Heart right ventricle (tissue), 16 donors: ENCODE measurements around the gene LORICRIN. TPM values are rescaled to one million over a fixed set of nuclear protein-coding genes. Genes with fewer than 3 reads are reported as not detected.

Experiments
- ATAC-seq, 8 donors: fragments of 200-7000 bp; cut with Tn5 transposase; one replicate each; pipeline ENCODE4 v1.9.1; 2020; ENCODE audit warnings: mild to moderate bottlenecking in 8 of 8, moderate library complexity in 8 of 8, moderate number of reproducible peaks in 1 of 8
- DNase-seq, 2 donors: peaks; one replicate each; pipeline ENCODE4 v3.0.0-alpha.2; 2020
- H3K27ac ChIP-seq, 10 donors: fragments of 200-600 bp; sonication (generic) in 2 of 10; one replicate each; pipeline versions ENCODE4 v1.5.0 to v1.8.0; 2020 to 2022; ENCODE audit warnings: mild to moderate bottlenecking in 3 of 10
- H3K27me3 ChIP-seq, 7 donors: fragments of 200-600 bp; one replicate each; pipeline ENCODE4 v1.8.0; 2021 to 2022; ENCODE audit warnings: mild to moderate bottlenecking in 2 of 7
- H3K36me3 ChIP-seq, 9 donors: fragments of 200-600 bp; sonication (generic) in 1 of 9; one replicate each; pipeline versions ENCODE4 v1.5.0 to v1.8.0; 2020 to 2022; ENCODE audit warnings: mild to moderate bottlenecking in 2 of 9
- H3K4me1 ChIP-seq, 9 donors: fragments of 200-600 bp; sonication (generic) in 1 of 9; one replicate each; pipeline versions ENCODE4 v1.5.0 to v1.8.0; 2020 to 2022; ENCODE audit warnings: mild to moderate bottlenecking in 4 of 9
- H3K4me3 ChIP-seq, 10 donors: fragments of 200-600 bp; sonication (generic) in 2 of 10; one replicate each; pipeline versions ENCODE4 v1.5.0 to v1.8.0; 2020 to 2022; ENCODE audit warnings: mild to moderate bottlenecking in 7 of 10, moderate library complexity in 2 of 10
- H3K9me3 ChIP-seq, 11 donors: fragments of 200-600 bp in 10 of 11; sonication (generic) in 2 of 11; one replicate each; pipeline versions ENCODE4 v1.5.0 to v1.8.0; 2013 to 2022; ENCODE audit warnings: mild to moderate bottlenecking in 2 of 11, control low read depth in 1 of 11, moderate library complexity in 1 of 11
- CTCF ChIP-seq, 9 donors: fragments of 200-600 bp; sonication (generic) in 2 of 9; IDR thresholded peaks; one replicate each; pipeline versions ENCODE4 v1.5.0 to v1.8.0; 2021 to 2022; ENCODE audit warnings: antibody characterized with exemption in 9 of 9, mild to moderate bottlenecking in 5 of 9, moderate library complexity in 1 of 9
- WGBS, 2 donors: extraction: QIAGEN DNeasy Blood & Tissue Kit; methylation state at CpG; one replicate each; pipeline ENCODE4 v1.1.7; 2013; ENCODE audit warnings: inconsistent platforms in 1 of 2; 5-methylcytosine and 5-hydroxymethylcytosine counted together
- intact Hi-C, 10 donors: fragments of 100-400 bp; cut with DNase I; formaldehyde crosslinking; loops; one replicate each; pipeline versions ENCODE4 v1.11.1 to v1.14.2; 2022
- polyA plus RNA-seq, 2 donors: library from polyadenylated mRNA; stranded (reverse); fragments of 200-250 nt; gene quantifications; one replicate each; pipeline ENCODE4 v1.2.3, GENCODE V29; 2013
- total RNA-seq, 10 donors: library from RNA; stranded (reverse); fragmentation: NEBNext Ultra II Directional in 3 of 10; extraction: Animal tissue kit (Norgen Biotek cat#: 25700) in 3 of 10; gene quantifications; one replicate each; pipeline versions ENCODE4 v1.2.1 to v1.2.4, GENCODE V29; 2021 to 2023
- donor health status: Arrhythmogenic right ventricular cardiomyopathy.
- donor health status: ischemic (EF 13 %, LVEDD 7.1; RV severe dilation, severe dysfunction).
- donor health status: healthy with polysubstance abuse.
- donor health status: DM: no; HTN: yes; CAD: no.
- donor health status: DM: no; HTN: no; CAD: no.
- donor health status: ischemic (EF 25% LVEDD 6.9; RV normal size, moderate dysfunction).
- donor health status: ischemic (EF 25% LVEDD 5.7; RV mildly dilated, moderate dysfunction).
- donor health status: healthy.
- donor health status: DM: yes; HTN: yes; CAD: no.
- donor health status: Ischemic cardiomyopathy.
- donor health status: ischemic (EF 35%, LVEDD 5.7; RV mildly dilated, moderate dysfunction).
- donor health status: nonischemic (EF 11% LVEDD 7.7; RV severe dilation, severe dysfunction).
- donor health status: DM: yes; HTN: yes; CAD: no.
- donor health status: PGD.
- donor health status: ischemic (EF 29% LVEDD 5.4; RV normal size, mild dysfunction).
- donor health status: nonischemic (EF 23%, LVEDD 6.1; RV moderate dilation, normal function).

The LORICRIN gene
- total and polyA plus RNA-seq, 12 donors = not detected

DNA sequence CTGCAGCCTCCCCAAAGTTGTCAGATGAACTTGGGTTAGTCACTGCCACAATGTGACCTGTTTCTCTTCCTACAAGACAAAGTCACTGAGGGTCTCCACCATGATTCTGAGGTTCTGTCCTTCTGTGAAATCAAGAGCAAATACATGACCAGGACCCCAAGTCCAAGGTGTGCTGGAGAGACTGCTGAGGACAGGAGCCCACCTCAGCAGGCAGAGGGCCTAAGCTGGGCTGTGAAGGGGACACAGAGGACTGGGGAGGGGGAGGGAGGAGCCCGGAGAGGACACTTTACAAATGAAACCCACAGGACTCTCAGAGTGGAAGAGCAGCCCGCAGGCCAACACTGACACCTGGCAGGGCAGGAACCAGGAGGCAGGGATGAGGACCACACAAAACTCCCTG is 50.0 kb downstream of the LORICRIN start:
- Histone ChIP-seq H3K27ac (no peak overlapping the region), H3K27me3 (peaks cover 0 to 19% (median 12%) of the 10 kb centered on the region in 7 donors), H3K9me3 (no peaks in the 10 kb centered on the region), H3K4me1 (no peaks in the 10 kb centered on the region), H3K36me3 (no peaks in the 10 kb centered on the region), H3K4me3 (no peak overlapping the region)
- no peak for TF ChIP-seq CTCF (IDR thresholded peaks at IDR 0.05)
- DNase-seq = no peak
- WGBS, 2 donors = 61 to 69% methylated on average over 2 of the region's 2 CpGs
- ATAC-seq = no peak
- intact Hi-C loops = no loop called here

DNA sequence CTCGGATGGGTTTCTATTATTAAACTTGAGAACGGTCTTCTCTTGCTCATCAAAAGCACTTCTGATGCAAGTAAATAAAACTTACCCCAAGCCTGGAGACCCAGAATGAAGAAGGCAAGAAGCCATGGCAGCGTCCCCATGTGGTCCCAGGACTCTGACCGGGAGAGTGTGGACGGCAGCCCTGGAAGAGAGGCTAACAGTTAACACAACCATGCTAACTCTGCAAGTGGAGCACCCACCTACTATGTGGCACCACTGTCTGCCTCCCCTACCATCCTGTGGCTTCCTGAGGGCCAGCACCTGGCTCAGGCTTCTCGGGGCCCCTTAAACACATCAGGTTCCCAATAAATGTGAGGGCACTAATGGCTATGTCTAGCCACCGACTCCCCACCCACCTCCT is 51.0 kb downstream of the LORICRIN start:
- Histone ChIP-seq H3K9me3 (peaks cover 0 to 6% (median 0%) of the 10 kb centered on the region in 11 donors), H3K4me1 (no peaks in the 10 kb centered on the region), H3K27me3 (peaks cover 0 to 19% (median 12%) of the 10 kb centered on the region in 7 donors), H3K36me3 (no peaks in the 10 kb centered on the region), H3K4me3 (no peak overlapping the region), H3K27ac (no peak overlapping the region)
- DNase-seq (no peak), ATAC-seq (no peak)
- intact Hi-C loops = no loop called here
- no peak for TF ChIP-seq CTCF (IDR thresholded peaks at IDR 0.05)
- WGBS, 2 donors = 64 to 71% methylated on average over 7 of the region's 7 CpGs

Other genes starting within 250 kb of the LORICRIN start
- not detected for gene SPRR1B, start 228.5 kb upstream of the LORICRIN start, total RNA-seq
- under 1 TPM in 1 of 2 donors, not detected in 1; 0.30 TPM for gene SPRR1B, start 228.5 kb upstream of the LORICRIN start, polyA plus RNA-seq
- not detected for gene SPRR2D, start 218.6 kb upstream of the LORICRIN start, total RNA-seq
- under 1 TPM in 1 of 2 donors, not detected in 1; 0.14 TPM for gene SPRR2D, start 218.6 kb upstream of the LORICRIN start, polyA plus RNA-seq
- not detected for gene SPRR2A, start 202.2 kb upstream of the LORICRIN start, total RNA-seq
- under 1 TPM in 1 of 2 donors, not detected in 1; 0.35 TPM for gene SPRR2A, start 202.2 kb upstream of the LORICRIN start, polyA plus RNA-seq
- gene SPRR2B, start 188.1 kb upstream of the LORICRIN start, total RNA-seq = not detected
- gene SPRR2B, start 188.1 kb upstream of the LORICRIN start, polyA plus RNA-seq = not detected
- not detected for gene SPRR2E, start 165.2 kb upstream of the LORICRIN start, total RNA-seq
- under 1 TPM in 1 of 2 donors, not detected in 1; 0.22 TPM for gene SPRR2E, start 165.2 kb upstream of the LORICRIN start, polyA plus RNA-seq
- gene SPRR2F, start 146.2 kb upstream of the LORICRIN start, total RNA-seq = not detected
- gene SPRR2F, start 146.2 kb upstream of the LORICRIN start, polyA plus RNA-seq = not detected
- gene SPRR2G, start 108.8 kb upstream of the LORICRIN start, total RNA-seq = not detected
- gene SPRR2G, start 108.8 kb upstream of the LORICRIN start, polyA plus RNA-seq = not detected
- gene LELP1, start 56.3 kb upstream of the LORICRIN start, total RNA-seq = not detected
- not detected for gene LELP1, start 56.3 kb upstream of the LORICRIN start, polyA plus RNA-seq
- gene PRR9, start 42.1 kb upstream of the LORICRIN start, total RNA-seq = not detected
- not detected for gene PRR9, start 42.1 kb upstream of the LORICRIN start, polyA plus RNA-seq
- gene PGLYRP3, start 53.3 kb downstream of the LORICRIN start, total RNA-seq = not detected
- gene PGLYRP3, start 53.3 kb downstream of the LORICRIN start, polyA plus RNA-seq = not detected
- not detected for gene PGLYRP4, start 89.2 kb downstream of the LORICRIN start, total RNA-seq
- gene PGLYRP4, start 89.2 kb downstream of the LORICRIN start, polyA plus RNA-seq = not detected
- 100 to 1,000 TPM in 3 of 10 donors, 10 to 100 TPM in 6, 1 to 10 TPM in 1; 9.9 to 182 (median 36.0) TPM for gene S100A9, start 98.2 kb downstream of the LORICRIN start, total RNA-seq
- gene S100A9, start 98.2 kb downstream of the LORICRIN start, polyA plus RNA-seq = 100 to 1,000 TPM; 111 to 177 TPM
- gene S100A12, start 115.9 kb downstream of the LORICRIN start, total RNA-seq = 10 to 100 TPM in 1 of 10 donors, 1 to 10 TPM in 6, under 1 TPM in 2, not detected in 1; 0.49 to 12.9 (median 1.9) TPM
- 1 to 10 TPM; 4.6 to 6.2 TPM for gene S100A12, start 115.9 kb downstream of the LORICRIN start, polyA plus RNA-seq
- 100 to 1,000 TPM in 1 of 10 donors, 10 to 100 TPM in 7, 1 to 10 TPM in 2; 6.2 to 105 (median 24.5) TPM for gene S100A8, start 131.4 kb downstream of the LORICRIN start, total RNA-seq
- gene S100A8, start 131.4 kb downstream of the LORICRIN start, polyA plus RNA-seq = 10 to 100 TPM; 73.6 to 79.2 TPM
- not detected for gene S100A7A, start 156.8 kb downstream of the LORICRIN start, total RNA-seq
- gene S100A7A, start 156.8 kb downstream of the LORICRIN start, polyA plus RNA-seq = not detected
- gene S100A7, start 201.0 kb downstream of the LORICRIN start, total RNA-seq = not detected
- under 1 TPM in 1 of 2 donors, not detected in 1; 0.20 TPM for gene S100A7, start 201.0 kb downstream of the LORICRIN start, polyA plus RNA-seq